Stimulated activated CD4-positive, alpha-beta T cell treated with anti-CD3 and anti-CD28 coated beads, Interleukin-15, amount 100 ng/mL, for 48 hours (primary cell): Measurements from ENCODE around the gene IL15.
"Not testable (repeated sequence)": the region's sequence is repeated elsewhere in the genome, so short reads cannot be mapped to it uniquely, and the experiment has no call there.

Source experiments
- DNase-seq, 2 donors: peaks; one replicate each; pipeline ENCODE4 v3.0.0-alpha.2; 2020; ENCODE audit warnings: low read depth in 2 of 2

The IL15 gene

GRCh38 chr4:141646969-141647368 is 10.6 kb downstream of the IL15 start:
- DNase-seq: no peak

DNA sequence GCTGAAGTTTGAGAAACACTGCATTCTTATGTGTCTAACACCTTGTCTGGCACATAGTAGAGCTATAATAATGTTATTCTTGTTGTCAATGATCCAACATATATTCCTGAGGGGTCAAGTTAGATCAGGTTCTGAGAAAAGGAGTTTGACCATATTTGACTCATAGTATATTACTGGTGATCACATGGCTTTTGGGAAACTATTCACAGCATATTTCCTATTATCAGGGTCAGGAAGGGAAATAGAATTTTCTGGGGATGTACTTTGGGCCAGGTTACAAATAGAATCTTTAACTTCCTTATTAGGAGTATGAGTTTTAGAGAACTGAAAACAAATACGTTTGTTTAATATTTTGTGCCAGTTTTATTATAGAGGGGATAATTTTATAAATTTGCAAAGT is 11.6 kb downstream of the IL15 start:
- no peak for DNase-seq

- no peak for DNase-seq
These were observed 15.9 kb downstream of the IL15 start for GRCh38 chr4:141652161-141652778.

DNA sequence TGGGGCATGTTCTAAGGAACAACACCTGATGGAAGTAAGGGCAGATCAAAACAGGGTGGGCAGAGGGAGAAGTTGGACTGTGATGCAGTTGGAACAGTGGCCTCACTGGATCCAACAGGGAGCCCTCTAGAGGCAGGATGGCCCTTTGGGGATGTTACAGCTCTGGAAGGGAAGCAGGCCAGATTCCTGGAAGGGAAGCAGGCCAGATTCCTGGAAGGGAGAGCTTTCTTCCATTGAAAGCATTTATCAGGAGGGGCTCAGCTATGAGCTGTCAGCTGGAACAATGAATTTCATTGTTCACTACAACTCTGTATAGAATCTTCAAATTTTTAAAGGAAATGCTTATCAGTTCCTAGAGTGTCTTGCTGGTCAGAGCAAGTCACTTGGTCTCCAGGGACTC is 17.7 kb downstream of the IL15 start:
- no peak for DNase-seq

GRCh38 chr4:141656031-141656430 is 19.6 kb downstream of the IL15 start:
- DNase-seq: no peak

GRCh38 chr4:141657550-141658250 is 21.3 kb downstream of the IL15 start:
- no peak for DNase-seq

DNA sequence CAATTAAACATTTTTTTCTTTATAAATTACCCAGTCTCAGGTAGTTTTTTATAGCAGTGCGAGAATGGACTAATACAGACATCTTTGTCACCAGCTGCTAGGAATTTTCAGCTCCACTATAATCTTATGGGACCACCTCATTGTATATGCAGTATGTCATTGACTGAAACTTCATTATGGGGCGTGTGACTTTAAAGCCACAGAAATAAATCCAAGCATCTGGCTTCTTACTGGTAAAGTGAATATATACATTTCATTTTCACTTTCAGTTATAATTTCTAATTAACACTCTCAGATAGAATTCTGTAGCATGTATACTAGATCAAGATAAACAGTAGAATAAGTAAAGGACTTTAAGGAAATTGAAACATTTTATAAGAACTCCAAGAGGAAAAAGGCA is 21.9 kb downstream of the IL15 start:
- DNase-seq: no peak

DNA sequence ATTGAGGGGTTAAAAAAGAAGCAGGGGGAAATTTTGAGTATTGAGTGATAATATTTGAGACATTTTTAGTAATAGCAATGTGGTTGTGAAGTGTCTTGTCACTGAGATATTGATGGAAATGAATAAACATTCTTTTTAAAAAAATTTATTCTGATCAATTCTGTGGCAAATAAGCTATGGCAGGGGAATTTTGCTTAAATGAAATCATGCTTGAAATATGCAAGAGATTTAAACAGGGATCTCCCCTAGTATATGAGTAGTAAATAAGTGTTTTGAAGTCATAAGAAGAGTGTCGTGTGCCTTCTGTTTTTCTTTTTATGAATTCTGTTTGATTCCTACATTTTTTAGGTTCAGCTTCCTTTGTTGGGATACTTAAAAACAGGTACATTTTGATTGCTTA is 23.2 kb downstream of the IL15 start:
- DNase-seq: no peak

GRCh38 chr4:141660880-141661279 is 24.5 kb downstream of the IL15 start:
- DNase-seq: no peak

- no peak for DNase-seq
These were observed 32.0 kb downstream of the IL15 start for GRCh38 chr4:141668200-141668910.

DNA sequence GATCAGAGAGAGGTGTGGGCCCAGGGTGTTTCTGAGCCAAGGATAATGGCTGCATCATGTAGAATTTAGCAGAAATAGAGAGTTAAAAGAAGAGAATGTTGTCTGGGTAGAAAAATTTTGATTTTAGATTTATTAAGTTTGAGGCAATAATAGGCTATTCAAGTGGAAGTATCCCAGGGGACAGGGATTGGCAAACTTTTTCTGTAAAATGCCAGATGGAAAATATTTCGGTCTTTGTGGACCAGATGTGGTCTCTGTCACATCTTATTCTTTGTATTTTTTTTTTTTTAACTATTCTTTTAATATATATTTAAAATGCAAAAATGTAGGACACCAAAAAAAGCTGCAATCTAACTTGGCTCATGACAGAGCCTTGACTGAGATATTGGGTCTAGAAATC is 33.1 kb downstream of the IL15 start:
- DNase-seq: no peak

DNA sequence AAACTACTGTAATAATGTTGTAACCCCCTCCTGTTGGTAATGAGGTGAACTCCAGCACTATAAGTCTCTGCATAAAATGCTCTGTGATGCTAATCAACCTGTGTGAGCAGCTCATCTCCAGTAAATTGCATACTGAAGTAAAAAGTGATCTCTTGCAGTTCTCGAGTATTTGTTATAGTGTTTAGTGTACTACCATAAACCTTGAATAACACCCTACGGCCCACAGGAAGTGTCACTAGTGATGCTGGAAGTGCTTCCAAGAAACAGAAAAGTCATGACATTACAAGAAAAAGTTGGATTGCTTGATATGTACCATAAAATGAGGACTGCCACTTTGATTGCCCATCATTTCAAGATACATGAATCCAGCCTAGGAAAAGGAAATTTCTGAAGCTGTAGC is 39.0 kb downstream of the IL15 start:
- no peak for DNase-seq

GRCh38 chr4:141676087-141676670 is 39.8 kb downstream of the IL15 start:
- DNase-seq: no peak

DNA sequence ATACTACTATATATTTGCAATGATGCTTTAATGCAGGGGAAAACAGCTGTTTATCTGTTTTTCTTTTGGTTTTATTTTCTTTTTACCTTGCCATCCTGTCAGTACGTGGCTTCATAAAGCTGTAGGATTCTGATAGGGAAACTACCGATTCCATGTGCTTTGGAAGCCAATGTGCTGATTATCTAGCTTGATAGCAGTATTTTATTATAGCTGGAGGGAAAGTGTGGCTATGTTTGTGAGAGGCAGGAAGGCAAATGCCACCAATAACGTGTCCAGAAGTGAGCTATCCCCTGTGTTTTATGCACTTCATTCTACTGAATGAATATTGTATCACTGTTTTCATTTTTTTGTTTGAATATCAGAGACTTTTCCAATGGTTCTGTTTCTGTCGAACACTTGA is 43.7 kb downstream of the IL15 start:
- DNase-seq: no peak

- no peak for DNase-seq
These were observed 48.4 kb downstream of the IL15 start for GRCh38 chr4:141684785-141685184.

- DNase-seq: no peak
These were observed 49.9 kb downstream of the IL15 start for GRCh38 chr4:141686146-141686775.

- no peak for DNase-seq
These were observed 50.5 kb downstream of the IL15 start for GRCh38 chr4:141686879-141687278.

DNA sequence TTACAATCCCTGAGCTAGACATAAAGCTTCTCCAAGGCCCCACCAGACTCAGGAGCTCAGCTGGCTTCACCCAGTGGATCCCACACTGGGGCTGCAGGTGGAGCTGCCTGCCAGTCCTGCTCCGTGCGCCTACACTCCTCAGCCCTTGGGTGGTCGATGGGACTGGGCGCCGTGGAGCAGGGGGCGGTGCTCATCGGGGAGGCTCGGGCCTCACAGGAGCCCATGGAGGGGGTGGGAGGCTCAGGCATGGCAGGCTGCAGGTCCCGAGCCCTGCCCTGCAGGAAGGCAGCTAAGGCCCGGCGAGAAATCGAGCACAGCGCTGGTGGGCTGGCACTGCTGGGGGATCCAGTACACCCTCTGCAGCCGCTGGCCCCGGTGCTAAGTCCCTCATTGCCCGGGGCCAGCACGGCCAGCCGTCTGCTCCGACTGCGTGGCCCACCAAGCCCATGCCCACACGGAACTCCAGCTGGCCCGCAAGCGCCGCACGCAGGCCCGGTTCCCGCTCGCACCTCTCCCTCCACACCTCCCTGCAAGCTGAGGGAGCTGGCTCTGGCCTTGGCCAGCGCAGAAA is 53.4 kb downstream of the IL15 start:
- DNase-seq: not testable (repeated sequence)

DNA sequence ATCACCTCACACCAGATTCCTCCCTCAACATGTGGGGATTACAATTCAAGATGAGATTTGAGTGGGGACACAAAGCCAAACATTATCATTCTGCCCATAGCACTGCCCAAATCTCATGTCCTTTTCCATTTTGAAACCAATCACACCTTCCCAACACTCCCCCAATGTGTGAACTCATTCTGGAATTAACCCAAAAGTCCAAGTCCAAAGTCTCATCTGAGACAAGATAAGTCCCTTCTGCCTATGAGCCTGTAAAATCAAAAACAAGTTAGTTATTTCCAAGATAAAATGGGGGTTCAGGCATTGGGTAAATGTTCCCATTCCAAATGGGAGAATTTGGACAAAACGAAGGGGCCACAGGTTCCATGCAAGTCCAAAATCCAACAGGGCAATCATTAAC is 54.9 kb downstream of the IL15 start:
- DNase-seq: not testable (repeated sequence)

GRCh38 chr4:141692081-141692480 is 55.7 kb downstream of the IL15 start:
- no peak for DNase-seq

GRCh38 chr4:141697116-141697515 is 60.7 kb downstream of the IL15 start:
- no peak for DNase-seq
